Stimulated activated memory B cell treated with anti-CD40 and anti-IgM and Interleukin-4, amounts not matched to agents 10 μg/mL and 1 μg/mL and 100 μg/mL, for 72 hours (primary cell): ENCODE data around the gene BMPR1B.
"Not testable (repeated sequence)": the region's sequence is repeated elsewhere in the genome, so short reads cannot be mapped to it uniquely, and the experiment has no call there.

Experiments used
- ATAC-seq: fragments of 150-1000 bp; cut with Tn5 transposase; 2 replicates; pipeline ENCODE4 v1.10.0; 2021
- H3K27ac Mint-ChIP-seq: one replicate; pipeline ENCODE4 v1.8.0; 2022; ENCODE audit warnings: mild to moderate bottlenecking, mixed read lengths
- H3K27me3 Mint-ChIP-seq: one replicate; pipeline ENCODE4 v1.8.0; 2022; ENCODE audit warnings: mixed read lengths
- H3K36me3 Mint-ChIP-seq: one replicate; pipeline ENCODE4 v1.8.0; 2022; ENCODE audit warnings: mixed read lengths
- H3K4me1 Mint-ChIP-seq: one replicate; pipeline ENCODE4 v1.8.0; 2022; ENCODE audit warnings: mixed read lengths
- H3K4me3 Mint-ChIP-seq: one replicate; pipeline ENCODE4 v1.8.0; 2022; ENCODE audit warnings: mild to moderate bottlenecking, moderate library complexity, mixed read lengths
- H3K9me3 Mint-ChIP-seq: one replicate; pipeline ENCODE4 v1.8.0; 2022; ENCODE audit warnings: mixed read lengths

The BMPR1B gene

DNA sequence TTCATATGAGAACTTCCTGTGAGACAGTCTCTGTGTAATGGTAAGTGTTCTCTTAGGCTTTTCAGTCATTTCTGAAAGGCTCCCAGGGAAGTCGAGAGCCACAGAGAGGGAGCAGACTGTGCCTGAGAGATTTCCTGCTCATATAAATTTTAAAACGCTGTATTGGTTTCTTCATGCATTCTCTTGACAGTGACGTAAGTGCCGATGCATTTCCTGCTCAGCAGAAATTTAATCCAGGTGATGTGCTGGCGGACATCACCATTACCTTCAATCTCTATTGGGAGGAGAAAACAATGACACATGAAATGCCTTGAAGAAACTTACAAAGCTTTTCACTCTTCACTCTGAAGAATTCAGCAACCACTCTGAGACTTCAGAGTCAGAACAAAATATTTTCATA, 383.6 kb downstream of the BMPR1B start:
- Mint-ChIP-seq H3K36me3 (no peaks in the 10 kb centered on the region), H3K9me3 (peaks cover 3% of the 10 kb centered on the region), H3K27ac (no peak overlapping the region), H3K4me1 (no peaks in the 10 kb centered on the region), H3K4me3 (no peak overlapping the region), H3K27me3 (no peaks in the 10 kb centered on the region)
- no peak for ATAC-seq

DNA sequence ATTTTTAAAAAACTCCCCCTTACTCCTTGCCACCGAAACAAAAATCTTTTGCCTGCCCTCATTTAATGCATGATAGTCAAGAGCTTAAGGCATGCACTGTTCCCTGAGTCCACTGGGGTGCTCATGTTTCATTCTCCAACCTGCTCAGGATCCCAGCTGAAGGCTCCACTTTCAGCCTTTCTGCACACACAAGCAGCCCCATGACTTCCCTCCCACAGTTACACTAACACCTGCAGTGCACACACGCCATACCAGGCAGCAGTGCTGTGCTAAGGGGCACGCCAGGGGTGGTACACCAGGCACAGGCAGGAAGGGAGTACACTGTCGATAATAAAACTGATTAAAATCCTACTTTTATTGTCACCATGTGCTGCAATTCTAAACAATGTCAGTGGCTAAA, 385.2 kb downstream of the BMPR1B start:
- H3K36me3 Mint-ChIP-seq = no peaks in the 10 kb centered on the region
- no peaks in the 10 kb centered on the region for H3K9me3 Mint-ChIP-seq
- no peaks in the 10 kb centered on the region for H3K4me1 Mint-ChIP-seq
- ATAC-seq = no peak
- H3K4me3 Mint-ChIP-seq = no peak overlapping the region
- H3K27me3 Mint-ChIP-seq = no peaks in the 10 kb centered on the region
- H3K27ac Mint-ChIP-seq = no peak overlapping the region

DNA sequence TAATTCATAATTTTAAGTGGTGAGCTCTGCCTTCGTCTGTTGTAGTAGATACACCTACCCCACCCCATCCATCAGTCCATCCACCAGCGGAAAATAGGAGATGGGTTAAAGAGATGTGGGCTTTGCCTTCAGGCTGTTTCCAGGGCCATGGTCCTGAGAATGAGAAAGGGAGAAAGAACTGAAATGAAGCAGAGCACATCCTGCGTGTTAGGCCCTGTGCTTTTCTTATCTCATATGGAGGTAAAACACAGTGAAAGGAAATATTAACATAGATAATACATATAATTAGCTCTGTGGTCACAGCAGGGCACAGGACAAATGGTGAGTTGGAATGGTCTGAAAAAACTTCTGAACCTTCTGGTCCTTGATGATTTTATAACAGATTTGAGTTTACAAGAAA, 393.5 kb downstream of the BMPR1B start:
- H3K9me3 Mint-ChIP-seq = no peaks in the 10 kb centered on the region
- no peaks in the 10 kb centered on the region for H3K27me3 Mint-ChIP-seq
- no peak for ATAC-seq
- H3K27ac Mint-ChIP-seq = no peak overlapping the region
- no peaks in the 10 kb centered on the region for H3K36me3 Mint-ChIP-seq
- no peaks in the 10 kb centered on the region for H3K4me1 Mint-ChIP-seq
- no peak overlapping the region for H3K4me3 Mint-ChIP-seq

DNA sequence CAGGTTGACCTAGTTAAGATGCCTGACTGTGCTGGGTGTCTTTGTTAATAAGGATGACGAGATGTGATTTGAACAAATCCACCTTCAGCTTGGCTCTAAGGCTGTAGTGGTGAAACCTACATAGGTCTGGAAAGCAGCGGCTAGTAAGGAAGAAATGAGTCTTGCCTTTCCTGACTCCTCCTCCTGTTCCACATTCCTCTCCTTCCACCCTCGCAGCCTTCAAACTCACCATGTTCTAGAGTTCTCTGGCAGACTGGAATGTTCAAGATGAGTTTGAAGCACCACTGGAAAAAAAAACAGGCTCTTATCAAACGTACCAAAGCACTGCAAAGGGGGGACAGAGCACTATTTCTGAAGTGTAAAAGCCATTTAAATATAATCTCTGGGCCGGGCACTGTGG, 395.4 kb downstream of the BMPR1B start:
- Mint-ChIP-seq H3K4me3 (no peak overlapping the region), H3K4me1 (no peaks in the 10 kb centered on the region), H3K27ac (no peak overlapping the region), H3K27me3 (no peaks in the 10 kb centered on the region), H3K36me3 (no peaks in the 10 kb centered on the region), H3K9me3 (no peaks in the 10 kb centered on the region)
- no peak for ATAC-seq

DNA sequence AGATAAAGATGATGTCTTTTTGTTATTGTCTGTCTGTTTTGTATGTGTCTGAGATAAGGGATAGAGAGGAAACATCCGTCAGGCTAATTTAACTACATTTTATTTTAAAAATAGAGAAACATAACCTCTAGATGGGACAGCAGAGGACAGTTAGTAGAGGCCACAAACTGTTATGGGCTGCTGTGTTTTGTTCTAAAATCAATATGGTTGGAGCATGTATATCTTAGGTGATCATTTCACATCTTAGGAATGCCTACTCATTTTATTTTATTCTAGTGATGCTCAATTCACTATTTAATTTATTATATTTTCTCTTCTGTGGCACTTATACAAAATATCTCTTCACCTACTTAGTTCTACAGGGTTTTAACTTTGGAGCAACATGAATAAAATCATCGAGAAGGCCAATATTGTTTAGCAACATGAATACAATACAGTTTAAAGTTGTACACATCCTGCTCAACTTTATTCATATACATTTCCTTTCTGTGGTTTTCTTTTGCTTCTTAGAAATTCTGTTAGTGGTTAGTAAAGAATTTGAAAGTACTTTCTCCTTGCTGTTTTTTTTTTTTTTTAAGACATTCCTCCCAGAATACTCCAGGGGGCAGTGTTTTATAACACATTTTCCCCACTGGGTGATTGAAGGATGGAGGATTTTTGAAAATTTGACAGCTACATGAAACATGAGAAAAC, 398.1 kb downstream of the BMPR1B start:
- H3K27ac Mint-ChIP-seq = no peak overlapping the region
- H3K9me3 Mint-ChIP-seq = no peaks in the 10 kb centered on the region
- H3K4me1 Mint-ChIP-seq = no peaks in the 10 kb centered on the region

DNA sequence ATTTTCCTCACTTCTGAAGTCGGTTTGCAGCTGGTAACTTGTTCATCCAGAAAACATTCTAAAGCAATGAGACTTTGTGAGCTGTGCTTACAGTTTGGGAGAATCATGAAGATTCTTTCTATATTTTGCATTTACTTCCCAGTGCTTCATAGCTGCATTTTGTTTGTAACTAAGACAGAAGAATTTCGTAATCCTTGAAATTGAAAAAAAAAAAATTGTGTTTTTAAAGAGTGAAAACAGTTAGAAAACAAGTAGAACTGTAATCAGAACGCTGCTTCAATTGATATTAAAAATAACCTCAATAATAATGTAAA, 398.7 kb downstream of the BMPR1B start:
- H3K27ac Mint-ChIP-seq = no peak overlapping the region

More for the DNA sequence above, 398.1 kb downstream of the BMPR1B start:
- no peaks in the 10 kb centered on the region for H3K36me3 Mint-ChIP-seq
- no peak overlapping the region for H3K4me3 Mint-ChIP-seq
- ATAC-seq = no peak
- H3K27me3 Mint-ChIP-seq = peaks cover 20% of the 10 kb centered on the region

DNA sequence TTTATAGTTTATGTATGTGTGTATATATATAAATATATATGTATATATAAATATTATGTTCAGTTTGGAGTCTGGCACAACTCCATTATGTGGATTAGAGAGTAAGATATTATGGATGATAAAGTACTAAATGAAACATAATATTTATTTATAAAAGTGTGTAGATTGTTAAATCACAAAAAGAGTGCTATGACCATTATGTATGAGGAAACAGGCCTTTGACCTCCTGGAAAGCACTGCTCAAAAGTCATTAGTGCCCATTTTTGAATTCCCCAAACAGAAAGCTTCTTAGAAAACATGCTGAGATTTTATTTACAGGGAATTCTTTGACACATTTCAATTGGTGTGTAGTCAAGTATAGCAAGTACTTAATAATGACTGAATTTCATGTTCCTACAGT, 399.8 kb downstream of the BMPR1B start:
- Mint-ChIP-seq H3K27ac (no peak overlapping the region), H3K9me3 (no peaks in the 10 kb centered on the region), H3K4me3 (no peak overlapping the region), H3K27me3 (peaks cover 21% of the 10 kb centered on the region), H3K36me3 (no peaks in the 10 kb centered on the region), H3K4me1 (no peaks in the 10 kb centered on the region)
- no peak for ATAC-seq

More for the DNA sequence above, 398.7 kb downstream of the BMPR1B start:
- no peaks in the 10 kb centered on the region for H3K36me3 Mint-ChIP-seq
- ATAC-seq = no peak
- no peaks in the 10 kb centered on the region for H3K9me3 Mint-ChIP-seq
- H3K4me3 Mint-ChIP-seq = no peak overlapping the region
- H3K4me1 Mint-ChIP-seq = no peaks in the 10 kb centered on the region
- H3K27me3 Mint-ChIP-seq = peaks cover 21% of the 10 kb centered on the region

DNA sequence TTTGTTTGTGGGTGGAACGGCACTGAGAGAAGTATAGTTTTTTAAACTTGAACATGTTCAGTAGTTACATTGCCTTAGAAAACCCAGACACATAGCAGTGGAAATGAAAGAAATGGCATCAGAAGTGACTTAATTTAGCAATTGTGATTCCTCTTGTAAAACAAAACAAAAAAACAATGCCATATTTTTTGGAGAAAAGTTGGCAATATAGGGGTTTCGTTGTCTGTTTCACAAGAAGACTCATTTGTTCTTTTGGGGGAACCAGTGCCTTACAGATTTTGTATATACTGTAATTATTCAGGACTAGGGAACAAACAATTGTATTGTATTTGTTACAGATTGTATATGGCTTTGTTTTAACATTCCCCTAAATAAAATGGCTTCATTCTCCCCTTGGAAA, 400.3 kb downstream of the BMPR1B start:
- Mint-ChIP-seq H3K27ac (no peak overlapping the region), H3K4me1 (no peaks in the 10 kb centered on the region), H3K4me3 (no peak overlapping the region), H3K36me3 (no peaks in the 10 kb centered on the region), H3K9me3 (no peaks in the 10 kb centered on the region), H3K27me3 (peaks cover 21% of the 10 kb centered on the region)
- no peak for ATAC-seq

DNA sequence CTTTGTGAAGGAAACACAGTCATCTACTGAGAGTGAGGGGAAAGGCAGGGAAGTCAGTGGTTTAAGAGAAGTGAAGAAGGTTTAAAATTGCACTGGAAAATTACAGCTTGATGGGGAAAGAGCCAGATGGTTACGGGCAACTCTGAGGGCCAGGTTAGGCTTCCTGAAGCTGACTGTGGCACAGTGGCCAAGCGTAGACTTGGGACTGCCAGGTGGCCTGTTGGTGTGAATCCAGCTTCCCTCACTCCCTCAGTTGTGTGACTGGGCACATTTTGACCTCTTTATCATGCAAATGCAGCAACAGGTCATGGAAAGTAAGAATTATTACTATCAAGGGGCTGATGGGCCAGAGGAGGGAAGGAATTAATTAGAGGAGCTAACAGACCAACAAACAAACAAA, 400.9 kb downstream of the BMPR1B start:
- Mint-ChIP-seq H3K27ac (no peak overlapping the region), H3K4me3 (no peak overlapping the region), H3K36me3 (no peaks in the 10 kb centered on the region), H3K9me3 (no peaks in the 10 kb centered on the region), H3K27me3 (peaks cover 21% of the 10 kb centered on the region), H3K4me1 (no peaks in the 10 kb centered on the region)
- no peak for ATAC-seq

DNA sequence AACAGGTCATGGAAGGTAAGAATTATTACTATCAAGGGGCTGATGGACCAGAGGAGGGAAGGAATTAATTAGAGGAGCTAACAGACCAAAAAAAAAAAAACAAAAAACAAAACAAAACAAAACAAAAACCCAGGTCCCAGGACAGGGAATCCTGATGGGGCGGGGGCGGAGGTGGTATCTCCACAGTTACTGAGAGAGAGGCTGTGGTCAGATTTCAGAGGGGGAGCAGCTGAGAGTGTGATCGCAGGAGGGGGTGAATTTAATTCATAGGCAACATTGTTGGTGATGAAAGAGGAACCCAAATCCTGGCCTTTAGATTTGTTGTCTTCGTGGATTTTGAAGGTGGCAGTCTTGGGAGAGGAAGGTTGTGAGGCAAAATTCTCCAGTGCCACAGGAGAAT, 401.6 kb downstream of the BMPR1B start:
- H3K4me3 Mint-ChIP-seq = no peak overlapping the region
- H3K27me3 Mint-ChIP-seq = peaks cover 21% of the 10 kb centered on the region
- no peak for ATAC-seq
- no peaks in the 10 kb centered on the region for H3K4me1 Mint-ChIP-seq
- H3K27ac Mint-ChIP-seq = no peak overlapping the region
- H3K9me3 Mint-ChIP-seq = no peaks in the 10 kb centered on the region
- no peaks in the 10 kb centered on the region for H3K36me3 Mint-ChIP-seq

DNA sequence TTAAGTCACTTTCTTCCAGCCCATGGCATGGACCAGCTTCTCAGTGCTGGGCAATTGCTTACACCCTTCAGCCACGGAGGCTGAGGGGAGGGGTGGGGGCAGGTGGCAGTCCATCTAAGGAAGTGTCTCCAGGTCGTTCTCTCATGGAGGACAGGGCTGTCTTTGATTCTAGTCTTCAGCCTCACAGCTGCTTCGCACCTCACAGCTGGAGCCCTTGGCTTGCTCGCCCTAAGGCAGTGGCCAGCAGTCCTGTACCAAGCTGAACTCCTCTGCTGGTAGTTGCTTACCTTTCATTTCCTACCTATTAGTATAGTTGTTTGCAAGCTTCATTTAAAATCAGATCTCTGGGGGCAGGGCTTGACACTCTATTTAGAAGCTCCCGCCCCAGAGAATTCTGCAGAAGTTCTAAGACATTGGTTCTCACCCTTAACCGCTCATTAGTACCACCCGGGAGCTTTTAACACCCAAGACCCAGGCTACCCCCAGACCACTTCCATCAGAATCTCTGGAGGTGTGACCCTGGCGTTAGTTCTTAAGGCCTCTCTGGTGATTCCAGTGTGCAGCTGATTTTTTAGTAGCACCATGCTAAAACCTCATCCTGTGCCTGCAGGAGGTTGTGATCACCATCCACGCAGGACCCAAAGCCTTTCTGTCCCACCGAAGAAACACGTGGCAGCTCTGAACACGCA, 404.2 kb downstream of the BMPR1B start:
- no peak for ATAC-seq
- Mint-ChIP-seq H3K36me3 (no peaks in the 10 kb centered on the region), H3K4me1 (no peaks in the 10 kb centered on the region), H3K4me3 (no peak overlapping the region), H3K27me3 (peaks cover 21% of the 10 kb centered on the region), H3K27ac (no peak overlapping the region), H3K9me3 (no peaks in the 10 kb centered on the region)

DNA sequence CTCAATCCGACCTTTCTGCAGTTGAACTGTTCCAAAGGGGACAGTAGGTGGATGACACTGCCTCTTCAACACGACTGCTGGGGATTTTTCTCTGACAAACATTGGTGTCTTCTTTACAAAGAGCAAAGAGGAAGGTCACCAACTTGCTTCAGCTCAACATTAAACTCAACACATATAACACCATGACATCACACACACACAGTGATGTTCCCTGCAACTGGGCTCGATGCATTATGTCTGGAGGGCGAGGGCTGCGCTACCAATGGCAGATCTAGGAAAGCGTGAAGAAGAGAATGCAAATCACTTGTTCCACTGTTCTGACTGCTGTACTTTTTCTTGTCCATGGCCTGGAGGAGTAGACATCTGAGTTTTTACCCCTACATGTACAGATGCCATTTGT, 405.1 kb downstream of the BMPR1B start:
- no peaks in the 10 kb centered on the region for H3K9me3 Mint-ChIP-seq
- H3K4me1 Mint-ChIP-seq = no peaks in the 10 kb centered on the region
- H3K27me3 Mint-ChIP-seq = peaks cover 21% of the 10 kb centered on the region
- H3K36me3 Mint-ChIP-seq = no peaks in the 10 kb centered on the region
- H3K27ac Mint-ChIP-seq = no peak overlapping the region
- ATAC-seq = no peak
- H3K4me3 Mint-ChIP-seq = no peak overlapping the region

DNA sequence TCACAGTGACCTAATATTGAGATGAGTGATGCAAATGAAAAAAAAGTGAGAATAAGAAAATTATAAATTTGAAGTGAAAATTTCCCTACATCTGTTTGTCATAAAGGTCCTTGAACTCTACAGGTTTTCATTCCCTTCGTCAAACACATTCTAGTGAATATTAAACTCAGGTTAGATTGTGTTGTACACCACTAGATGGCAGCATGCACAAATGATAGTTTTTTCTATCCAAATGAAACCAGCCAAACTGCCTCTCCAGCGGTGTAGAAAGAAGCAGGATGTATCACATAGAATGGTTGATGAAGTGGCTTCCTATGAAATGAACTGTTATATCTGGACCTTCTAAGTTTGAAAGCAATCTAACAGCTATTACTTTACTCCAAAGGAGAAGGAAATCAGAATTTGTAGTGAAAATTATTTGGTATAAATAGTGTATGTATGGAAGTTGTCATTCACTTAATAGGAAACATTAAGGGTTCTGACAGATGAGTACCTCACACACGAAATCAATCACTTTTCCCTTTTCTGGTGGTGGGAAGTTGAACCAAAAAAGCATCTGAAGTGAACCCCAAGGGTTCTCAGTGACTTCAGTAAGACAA, 408.3 kb downstream of the BMPR1B start:
- no peak overlapping the region for H3K4me3 Mint-ChIP-seq
- H3K27ac Mint-ChIP-seq = no peak overlapping the region
- no peaks in the 10 kb centered on the region for H3K4me1 Mint-ChIP-seq
- no peaks in the 10 kb centered on the region for H3K27me3 Mint-ChIP-seq
- no peaks in the 10 kb centered on the region for H3K36me3 Mint-ChIP-seq
- no peak for ATAC-seq
- H3K9me3 Mint-ChIP-seq = no peaks in the 10 kb centered on the region

DNA sequence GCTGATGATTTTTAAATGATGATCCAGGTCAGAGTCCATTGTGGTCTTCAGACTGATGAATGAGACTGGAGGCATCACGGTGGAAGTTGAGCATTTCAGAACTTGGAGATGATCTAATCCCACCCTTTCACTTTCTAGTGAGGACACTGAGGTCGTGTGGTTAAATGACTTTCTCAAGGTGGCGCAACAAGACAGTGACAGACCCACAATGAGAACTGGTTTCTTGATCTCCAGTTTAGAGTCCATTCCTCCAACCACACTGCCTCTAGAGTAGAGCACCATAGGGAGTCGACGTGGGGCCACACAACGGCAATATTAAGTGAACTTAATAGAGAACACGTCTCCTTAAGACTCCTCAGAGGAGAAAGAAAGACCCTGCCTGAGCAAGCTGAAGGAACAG, 410.1 kb downstream of the BMPR1B start:
- H3K4me3 Mint-ChIP-seq = no peak overlapping the region
- no peaks in the 10 kb centered on the region for H3K27me3 Mint-ChIP-seq
- H3K36me3 Mint-ChIP-seq = no peaks in the 10 kb centered on the region
- no peak for ATAC-seq
- no peaks in the 10 kb centered on the region for H3K4me1 Mint-ChIP-seq
- H3K9me3 Mint-ChIP-seq = no peaks in the 10 kb centered on the region
- H3K27ac Mint-ChIP-seq = no peak overlapping the region

DNA sequence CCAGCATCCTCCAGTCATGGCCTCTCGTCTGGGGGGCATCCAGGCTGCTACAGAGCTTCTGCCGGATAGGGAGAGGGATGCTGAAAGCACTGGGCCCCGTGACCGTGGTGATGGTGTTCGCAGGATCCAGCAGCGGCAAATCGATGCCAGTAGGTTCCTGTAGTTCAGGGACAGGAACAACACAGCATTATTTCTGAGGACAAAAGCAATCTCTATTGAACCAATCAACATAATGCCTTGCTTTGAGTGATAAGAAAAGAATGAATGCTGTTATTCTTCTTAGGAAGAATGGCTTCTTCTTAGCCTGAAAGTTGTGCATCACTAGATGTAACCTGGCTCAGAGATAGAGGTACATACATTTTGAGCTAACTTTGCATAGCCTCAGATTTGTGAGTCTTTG, 412.4 kb downstream of the BMPR1B start:
- no peaks in the 10 kb centered on the region for H3K9me3 Mint-ChIP-seq
- no peak for ATAC-seq
- H3K36me3 Mint-ChIP-seq = no peaks in the 10 kb centered on the region
- H3K4me3 Mint-ChIP-seq = no peak overlapping the region
- H3K27ac Mint-ChIP-seq = no peak overlapping the region
- no peaks in the 10 kb centered on the region for H3K4me1 Mint-ChIP-seq
- no peaks in the 10 kb centered on the region for H3K27me3 Mint-ChIP-seq

DNA sequence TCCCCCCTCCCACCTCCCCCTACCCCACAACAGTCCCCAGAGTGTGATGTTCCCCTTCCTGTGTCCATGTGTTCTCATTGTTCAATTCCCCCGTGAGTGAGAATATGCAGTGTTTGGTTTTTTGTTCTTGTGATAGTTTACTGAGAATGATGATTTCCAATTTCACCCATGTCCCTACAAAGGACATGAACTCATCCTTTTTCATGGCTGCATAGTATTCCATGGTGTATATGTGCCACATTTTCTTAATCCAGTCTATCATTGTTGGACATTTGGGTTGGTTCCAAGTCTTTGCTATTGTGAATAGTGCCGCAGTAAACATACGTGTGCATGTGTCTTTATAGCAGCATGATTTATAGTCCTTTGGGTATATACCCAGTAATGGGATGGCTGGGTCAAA, 413.6 kb downstream of the BMPR1B start:
- not testable (repeated sequence) for H3K27me3 Mint-ChIP-seq, H3K9me3 Mint-ChIP-seq, ATAC-seq, H3K4me1 Mint-ChIP-seq, H3K36me3 Mint-ChIP-seq, H3K4me3 Mint-ChIP-seq, H3K27ac Mint-ChIP-seq
